ENCODE data around the gene CYP4F22.
A peak's percentile ranks its signal among the peaks of the same experiment; 100 is the strongest.

CYP4F22 gene

DNA sequence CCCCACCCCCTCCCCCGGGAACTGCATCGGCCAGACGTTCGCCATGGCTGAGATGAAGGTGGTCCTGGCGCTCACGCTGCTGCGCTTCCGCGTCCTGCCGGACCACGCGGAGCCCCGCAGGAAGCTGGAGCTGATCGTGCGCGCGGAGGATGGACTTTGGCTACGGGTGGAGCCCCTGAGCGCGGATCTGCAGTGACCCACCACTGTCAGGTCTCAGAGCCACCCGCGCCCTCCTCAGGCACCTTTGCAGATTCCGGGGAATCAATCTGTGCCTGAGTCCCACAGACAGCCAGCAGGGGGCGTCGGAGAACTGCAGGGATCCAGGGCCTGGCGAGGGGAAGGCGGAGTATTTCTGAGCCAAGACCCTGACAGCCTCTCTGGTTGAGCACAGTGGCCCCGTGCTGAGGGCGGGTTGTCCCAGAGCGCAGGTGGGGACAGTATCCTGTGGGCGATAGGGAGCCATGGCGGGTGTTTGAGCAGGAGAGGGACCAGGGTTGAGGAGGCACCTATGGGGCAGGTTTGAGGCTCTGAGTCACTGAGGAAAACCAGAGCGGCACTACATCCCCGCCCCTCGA lies 76.3 kb downstream of the CYP4F22 start:
- H3K4me2 ChIP-seq (ENCODE audit: low read length) = no peak overlapping the region
- no peak overlapping the region for H2AFZ ChIP-seq (ENCODE audit: low read depth, low read length)
- H3K9me3 ChIP-seq (ENCODE audit: insufficient read depth, low read length) = no peaks in the 10 kb centered on the region
- H4K20me1 ChIP-seq (ENCODE audit: insufficient read depth, low read length) = no peaks in the 10 kb centered on the region
- no peak for TF ChIP-seq EZH2phosphoT487 (IDR thresholded peaks at IDR 0.05; ENCODE audit: low read depth)
- TF ChIP-seq, protein P1, sequence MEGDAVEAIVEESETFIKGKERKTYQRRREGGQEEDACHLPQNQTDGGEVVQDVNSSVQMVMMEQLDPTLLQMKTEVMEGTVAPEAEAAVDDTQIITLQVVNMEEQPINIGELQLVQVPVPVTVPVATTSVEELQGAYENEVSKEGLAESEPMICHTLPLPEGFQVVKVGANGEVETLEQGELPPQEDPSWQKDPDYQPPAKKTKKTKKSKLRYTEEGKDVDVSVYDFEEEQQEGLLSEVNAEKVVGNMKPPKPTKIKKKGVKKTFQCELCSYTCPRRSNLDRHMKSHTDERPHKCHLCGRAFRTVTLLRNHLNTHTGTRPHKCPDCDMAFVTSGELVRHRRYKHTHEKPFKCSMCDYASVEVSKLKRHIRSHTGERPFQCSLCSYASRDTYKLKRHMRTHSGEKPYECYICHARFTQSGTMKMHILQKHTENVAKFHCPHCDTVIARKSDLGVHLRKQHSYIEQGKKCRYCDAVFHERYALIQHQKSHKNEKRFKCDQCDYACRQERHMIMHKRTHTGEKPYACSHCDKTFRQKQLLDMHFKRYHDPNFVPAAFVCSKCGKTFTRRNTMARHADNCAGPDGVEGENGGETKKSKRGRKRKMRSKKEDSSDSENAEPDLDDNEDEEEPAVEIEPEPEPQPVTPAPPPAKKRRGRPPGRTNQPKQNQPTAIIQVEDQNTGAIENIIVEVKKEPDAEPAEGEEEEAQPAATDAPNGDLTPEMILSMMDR (IDR thresholded peaks at IDR 0.05; ENCODE audit: low read depth, low read length) = peak; percentile 89
- peaks cover 6% of the 10 kb centered on the region; the same call in 1 of the 2 replicates for H3K27me3 ChIP-seq (ENCODE audit: low read depth, low read length)
- H3K79me2 ChIP-seq (ENCODE audit: low read length) = no peaks in the 10 kb centered on the region
- no peak overlapping the region for H3K4me3 ChIP-seq (ENCODE audit: low read length)
- no peak overlapping the region for H3K27ac ChIP-seq (ENCODE audit: low read length)
- no peaks in the 10 kb centered on the region for H3K4me1 ChIP-seq (ENCODE audit: low read length)
- no peaks in the 10 kb centered on the region for H3K36me3 ChIP-seq (replicated peaks; ENCODE audit: low read depth, low read length)
- no peak overlapping the region for H3K9ac ChIP-seq (ENCODE audit: low read length)

DNA sequence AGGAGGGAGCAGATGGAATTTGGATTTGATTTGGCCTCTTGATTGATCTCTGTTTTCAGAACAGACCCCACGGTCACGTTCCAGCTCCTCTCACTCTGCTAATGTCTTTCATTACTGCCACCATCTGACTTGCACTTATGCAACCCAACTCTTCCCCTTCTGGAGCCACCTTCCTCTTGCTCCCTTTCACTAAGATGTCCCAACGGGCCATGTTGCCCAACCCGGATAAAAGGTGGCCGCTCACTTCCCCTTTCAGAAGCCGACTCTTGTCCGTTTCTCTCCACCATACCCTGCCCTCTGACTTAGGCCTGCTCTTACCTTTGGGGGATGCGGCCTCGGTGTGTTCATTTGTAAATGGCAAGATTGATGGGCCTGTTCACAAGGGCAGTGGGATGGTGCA lies 79.3 kb downstream of the CYP4F22 start:
- Histone ChIP-seq H3K79me2 (ENCODE audit: low read length) (no peaks in the 10 kb centered on the region), H3K4me2 (ENCODE audit: low read length) (no peak overlapping the region), H3K27me3 (ENCODE audit: low read depth, low read length) (0 out of 2 replicates have a peak, but pooled peaks cover 8% of the 10 kb centered on the region), H2AFZ (ENCODE audit: low read depth, low read length) (no peak overlapping the region), H3K9ac (ENCODE audit: low read length) (no peak overlapping the region), H3K4me3 (ENCODE audit: low read length) (no peak overlapping the region), H3K36me3 (replicated peaks; ENCODE audit: low read depth, low read length) (no peaks in the 10 kb centered on the region), H3K9me3 (ENCODE audit: insufficient read depth, low read length) (no peaks in the 10 kb centered on the region), H3K4me1 (ENCODE audit: low read length) (no peaks in the 10 kb centered on the region), H4K20me1 (ENCODE audit: insufficient read depth, low read length) (no peaks in the 10 kb centered on the region), H3K27ac (ENCODE audit: low read length) (no peak overlapping the region)
- TF ChIP-seq, protein P1 (IDR thresholded peaks at IDR 0.05; ENCODE audit: low read depth, low read length) = no peak
- TF ChIP-seq EZH2phosphoT487 (IDR thresholded peaks at IDR 0.05; ENCODE audit: low read depth) = no peak

DNA sequence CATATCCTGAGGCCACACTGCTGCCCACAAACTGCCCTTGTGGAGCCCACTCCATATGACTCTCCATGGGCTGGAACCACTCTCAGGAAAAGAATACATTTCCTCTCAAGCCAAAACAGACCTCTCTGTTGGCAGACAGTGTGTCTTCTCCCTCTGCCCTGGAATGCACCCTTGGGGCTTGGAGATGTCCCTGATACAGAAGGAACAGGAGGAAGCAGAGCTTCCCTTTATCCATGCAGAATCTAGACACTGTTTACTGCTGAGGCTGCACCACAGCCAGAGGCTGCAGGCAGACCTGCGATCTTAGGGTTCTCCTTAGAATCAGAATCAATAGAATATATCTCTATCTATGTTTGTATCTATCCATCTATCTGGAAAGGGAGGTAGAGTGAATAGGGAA lies 79.9 kb downstream of the CYP4F22 start:
- Histone ChIP-seq H3K9me3 (ENCODE audit: insufficient read depth, low read length) (no peaks in the 10 kb centered on the region), H3K79me2 (ENCODE audit: low read length) (no peaks in the 10 kb centered on the region), H3K4me1 (ENCODE audit: low read length) (no peaks in the 10 kb centered on the region), H4K20me1 (ENCODE audit: insufficient read depth, low read length) (no peaks in the 10 kb centered on the region), H3K36me3 (replicated peaks; ENCODE audit: low read depth, low read length) (no peaks in the 10 kb centered on the region), H3K4me3 (ENCODE audit: low read length) (no peak overlapping the region), H3K9ac (ENCODE audit: low read length) (no peak overlapping the region), H3K4me2 (ENCODE audit: low read length) (no peak overlapping the region), H3K27ac (ENCODE audit: low read length) (no peak overlapping the region), H3K27me3 (ENCODE audit: low read depth, low read length) (0 out of 2 replicates have a peak, but pooled peaks cover 8% of the 10 kb centered on the region), H2AFZ (ENCODE audit: low read depth, low read length) (no peak overlapping the region)
- no peak for TF ChIP-seq EZH2phosphoT487 (IDR thresholded peaks at IDR 0.05; ENCODE audit: low read depth)
- TF ChIP-seq, protein P1 (IDR thresholded peaks at IDR 0.05; ENCODE audit: low read depth, low read length) = no peak

DNA sequence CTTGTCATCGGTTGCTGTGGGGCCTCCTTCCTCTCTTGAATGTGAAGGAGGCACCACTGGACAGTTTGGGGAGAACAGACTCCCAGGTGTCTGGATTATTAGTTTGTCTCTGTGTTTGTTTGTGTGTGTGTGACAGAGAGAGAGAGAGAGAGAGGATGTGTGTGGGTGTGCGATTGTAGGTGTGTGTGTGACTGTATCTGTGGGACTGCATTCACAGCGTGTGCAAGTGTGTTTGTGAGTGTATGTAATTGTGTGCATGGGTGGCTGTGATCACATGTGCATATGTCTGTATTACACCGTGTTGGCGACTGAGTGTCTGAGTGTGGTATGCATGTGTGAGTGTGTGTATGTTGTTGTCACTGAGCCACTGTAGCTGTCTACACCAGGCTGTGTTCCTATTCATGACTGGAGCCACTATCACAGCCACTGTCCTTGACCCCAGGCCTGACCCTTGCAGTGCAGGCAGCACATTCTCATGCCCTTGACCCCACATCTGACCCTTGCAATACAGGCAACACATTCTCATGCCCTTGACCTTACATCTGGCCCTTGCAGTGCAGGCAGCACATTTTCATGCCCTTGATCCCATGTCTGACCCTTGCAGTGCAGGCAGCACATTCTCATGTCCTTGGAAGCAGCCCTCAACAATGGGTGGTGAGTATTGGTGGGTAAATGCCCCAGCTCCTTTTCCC lies 81.6 kb downstream of the CYP4F22 start:
- Histone ChIP-seq H3K9ac (ENCODE audit: low read length) (no peak overlapping the region), H2AFZ (ENCODE audit: low read depth, low read length) (no peak overlapping the region), H3K4me1 (ENCODE audit: low read length) (no peaks in the 10 kb centered on the region), H3K4me3 (ENCODE audit: low read length) (no peak overlapping the region), H3K27ac (ENCODE audit: low read length) (no peak overlapping the region), H4K20me1 (ENCODE audit: insufficient read depth, low read length) (no peaks in the 10 kb centered on the region), H3K36me3 (replicated peaks; ENCODE audit: low read depth, low read length) (no peaks in the 10 kb centered on the region), H3K4me2 (ENCODE audit: low read length) (no peak overlapping the region), H3K9me3 (ENCODE audit: insufficient read depth, low read length) (no peaks in the 10 kb centered on the region), H3K79me2 (ENCODE audit: low read length) (no peaks in the 10 kb centered on the region), H3K27me3 (ENCODE audit: low read depth, low read length) (0 out of 2 replicates have a peak, but pooled peaks cover 8% of the 10 kb centered on the region)
- TF ChIP-seq EZH2phosphoT487 (IDR thresholded peaks at IDR 0.05; ENCODE audit: low read depth) = no peak
- TF ChIP-seq, protein P1 (IDR thresholded peaks at IDR 0.05; ENCODE audit: low read depth, low read length) = no peak

Data from OCI-LY3 (cell line).